Cardiac septum (tissue), 1 donor: Measurements from ENCODE around the gene SLC6A11. TPM values are rescaled to one million over a fixed set of nuclear protein-coding genes. Genes with fewer than 3 reads are reported as not detected.

Experiments used
- DNase-seq: peaks from one replicate; pipeline ENCODE4 v3.0.0-alpha.2; 2020; ENCODE audit warnings: low spot score
- intact Hi-C: fragments of 100-400 bp; cut with DNase I; formaldehyde crosslinking; loops from one replicate; pipeline ENCODE4 v1.14.0; 2022
- total RNA-seq: library from RNA; stranded (reverse); fragmentation: NEBNext Ultra II Directional; extraction: Animal tissue kit (Norgen Biotek cat#: 25700); gene quantifications from one replicate; pipeline ENCODE4 v1.2.1, GENCODE V29; 2021
- donor health status: DM: no; HTN: no; CAD: no.

The SLC6A11 gene
- total RNA-seq, 1 donor from 2014 or later = not detected

DNA sequence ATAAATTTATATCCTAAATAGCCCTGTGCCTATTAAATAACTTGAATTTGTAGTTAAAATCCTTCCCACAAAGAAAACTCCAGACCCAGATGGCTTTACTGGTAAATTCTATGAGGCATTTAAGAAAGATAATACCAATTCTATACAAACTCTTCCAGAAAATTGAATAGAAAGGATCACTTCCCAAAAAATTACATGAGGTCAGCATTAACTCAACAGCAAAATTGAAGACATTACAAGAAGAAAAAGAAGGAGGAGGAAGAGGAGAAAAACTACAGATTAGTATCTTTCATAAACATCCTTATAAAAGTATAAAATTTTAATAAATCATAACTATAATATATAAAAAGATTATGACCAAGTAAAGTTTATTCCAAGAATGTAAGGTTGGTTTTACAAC, 29.4 kb upstream of the SLC6A11 start:
- intact Hi-C loops = no loop called here
- no peak for DNase-seq

DNA sequence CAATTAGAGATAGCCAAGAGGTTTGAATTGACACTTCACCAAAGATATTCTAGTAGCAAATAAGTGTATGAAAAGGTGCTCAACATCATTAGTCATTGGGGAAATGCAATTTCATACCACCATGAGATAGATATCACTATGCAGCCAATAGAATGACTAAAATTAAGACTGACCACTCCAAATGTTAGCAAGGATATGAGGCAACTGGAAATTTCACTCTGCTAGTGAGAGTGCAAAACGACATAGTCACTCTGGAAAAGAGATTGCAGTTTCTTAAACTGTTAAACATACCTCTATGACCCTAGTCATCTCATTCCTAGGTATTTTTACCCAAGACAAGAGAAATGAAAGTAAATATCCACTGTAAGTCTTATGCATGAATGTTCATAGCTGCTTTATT, 27.6 kb upstream of the SLC6A11 start:
- DNase-seq = no peak
- intact Hi-C loops = no loop called here

DNA sequence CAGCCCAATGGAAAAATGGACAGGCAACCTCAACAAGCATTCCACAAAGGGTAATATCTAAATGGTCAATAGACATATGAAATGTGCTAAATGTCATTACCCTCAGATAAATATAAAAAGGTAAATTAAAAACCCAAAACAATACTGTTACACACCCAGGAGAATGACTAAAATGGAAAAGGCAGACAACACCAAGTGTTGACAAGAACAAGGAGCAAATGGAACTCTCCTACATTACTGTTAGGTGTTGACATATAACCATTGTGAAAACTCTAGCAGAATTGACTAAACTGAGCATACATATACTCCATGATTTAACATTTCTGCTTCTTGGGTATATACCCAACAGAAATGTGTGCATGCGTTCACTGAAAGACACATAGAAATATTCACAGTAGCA, 25.3 kb upstream of the SLC6A11 start:
- no peak for DNase-seq
- intact Hi-C loops = no loop called here

DNA sequence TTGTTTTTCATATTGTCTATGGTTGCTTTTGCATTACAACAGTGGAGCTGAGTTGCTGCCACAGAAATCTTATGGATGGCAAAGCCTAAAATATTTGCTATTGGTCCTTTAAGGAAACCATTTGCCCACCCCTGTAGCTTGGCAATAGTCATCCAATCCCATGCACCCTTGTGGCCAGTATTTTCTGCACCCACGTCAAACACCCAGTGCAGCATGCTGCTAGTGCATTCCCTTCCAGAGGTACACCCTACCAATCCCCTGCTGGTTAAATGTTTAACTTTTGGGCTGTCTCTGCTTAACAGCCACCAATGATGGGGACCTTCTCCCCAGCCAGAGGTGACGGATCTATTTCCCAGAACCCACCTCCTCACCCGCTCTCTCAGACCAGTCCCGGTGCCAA, 23.8 kb upstream of the SLC6A11 start:
- intact Hi-C loops = no loop called here
- no peak for DNase-seq

DNA sequence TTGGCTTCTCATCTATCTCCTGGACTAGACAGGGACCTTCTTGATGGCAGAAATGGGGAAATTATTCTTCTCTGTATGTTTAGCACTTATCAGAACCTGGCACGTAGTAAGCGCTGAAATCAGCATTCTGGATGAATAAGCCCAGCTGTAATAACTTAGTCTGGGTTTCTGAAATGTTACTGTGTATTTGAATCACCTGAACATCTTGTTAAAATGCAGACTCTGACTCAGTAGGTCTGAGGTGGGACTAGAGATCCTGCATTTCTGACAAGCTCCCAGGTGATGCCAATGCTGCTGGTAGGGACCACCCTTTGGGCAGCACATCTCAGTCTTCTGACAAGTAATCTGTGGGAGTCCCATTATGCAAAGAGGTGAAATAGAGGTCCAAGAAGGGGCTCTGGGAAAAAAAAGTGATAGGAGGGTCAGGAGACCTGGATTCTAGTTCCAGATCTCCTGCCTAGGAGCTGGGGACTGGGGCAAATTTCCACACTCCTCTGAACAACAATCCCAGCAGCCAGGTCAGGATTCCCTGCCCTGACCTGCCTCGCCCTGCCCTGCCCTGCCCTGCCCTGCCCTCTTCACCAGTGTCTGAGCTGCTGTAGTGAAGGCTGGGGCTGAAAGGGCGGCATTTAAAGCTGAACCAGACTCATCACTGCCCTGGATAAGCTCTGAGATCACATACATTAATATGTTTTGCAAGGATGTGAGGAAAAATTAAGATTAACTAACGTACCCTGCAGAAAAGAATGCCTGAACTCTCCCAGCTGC, 17.2 kb upstream of the SLC6A11 start:
- no peak for DNase-seq
- intact Hi-C loops = no loop called here

DNA sequence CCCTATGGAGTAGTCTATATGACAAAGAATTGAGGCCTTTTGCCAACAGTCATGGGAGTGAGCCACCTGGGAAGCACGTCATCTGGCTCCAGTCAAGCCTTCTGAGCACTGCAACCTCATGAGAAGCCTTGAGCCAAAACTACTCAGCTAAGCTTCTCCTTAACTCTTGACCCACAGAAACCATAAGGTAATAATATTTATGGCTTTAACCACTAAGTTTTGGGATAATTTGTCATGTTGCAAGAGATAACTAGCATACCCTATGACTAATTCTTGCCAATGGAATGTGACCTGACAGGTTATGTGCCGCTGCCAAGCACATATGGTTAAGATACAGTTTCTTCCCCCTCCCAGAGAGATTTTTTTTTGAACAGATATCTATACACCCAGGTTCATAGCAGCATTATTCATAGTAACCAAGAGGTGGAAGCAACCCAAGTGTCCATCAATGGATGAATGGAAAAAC, 11.8 kb upstream of the SLC6A11 start:
- intact Hi-C loops = no loop called here
- no peak for DNase-seq

DNA sequence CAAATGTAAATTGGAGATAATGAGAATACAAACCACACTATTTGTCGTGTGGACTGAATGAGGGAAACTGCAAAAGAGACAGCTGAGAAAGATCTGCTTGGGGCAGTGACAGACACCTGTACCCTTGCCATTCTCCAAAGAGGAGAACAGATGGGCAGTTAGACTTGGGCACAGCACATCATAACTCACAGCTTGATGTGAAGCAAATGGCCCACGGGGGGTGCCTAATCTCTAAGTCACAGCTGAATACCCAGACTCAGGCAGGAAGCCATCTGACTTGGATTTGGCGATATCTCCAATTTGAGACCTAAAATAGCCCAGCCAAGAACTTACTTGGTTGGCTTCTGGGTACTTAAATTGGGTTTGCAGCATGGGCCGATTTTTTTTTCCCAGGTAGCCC, 10.0 kb upstream of the SLC6A11 start:
- intact Hi-C loops = no loop called here
- no peak for DNase-seq

DNA sequence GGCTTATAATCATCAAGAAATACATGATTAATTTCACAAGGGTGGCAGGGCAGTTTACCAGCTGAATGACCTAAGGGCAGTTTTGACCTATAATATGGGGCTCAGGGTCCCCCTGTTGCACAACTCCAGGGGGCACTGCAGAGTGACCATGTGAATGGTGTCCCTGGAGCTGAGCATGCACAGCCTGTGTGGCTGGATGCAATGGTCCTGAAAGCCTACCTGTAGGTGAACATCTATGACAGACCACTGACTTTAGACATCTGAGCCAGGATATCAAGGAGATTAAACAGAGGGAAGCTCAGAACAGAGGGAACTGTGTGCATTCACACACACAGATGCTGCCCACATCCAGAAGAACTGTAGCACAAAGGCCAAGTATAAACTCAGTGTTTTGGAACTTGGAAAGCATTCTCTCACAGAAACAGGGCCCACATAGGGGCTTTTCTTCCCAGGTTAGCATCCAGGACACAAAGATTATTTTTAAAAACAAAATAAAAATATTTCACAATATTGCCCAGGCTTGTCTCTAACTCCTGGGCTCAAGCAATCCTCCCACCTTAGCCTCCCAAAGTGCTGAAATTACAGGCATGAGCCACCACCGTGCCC, 7.8 kb upstream of the SLC6A11 start:
- DNase-seq = no peak
- intact Hi-C loops = no loop called here

DNA sequence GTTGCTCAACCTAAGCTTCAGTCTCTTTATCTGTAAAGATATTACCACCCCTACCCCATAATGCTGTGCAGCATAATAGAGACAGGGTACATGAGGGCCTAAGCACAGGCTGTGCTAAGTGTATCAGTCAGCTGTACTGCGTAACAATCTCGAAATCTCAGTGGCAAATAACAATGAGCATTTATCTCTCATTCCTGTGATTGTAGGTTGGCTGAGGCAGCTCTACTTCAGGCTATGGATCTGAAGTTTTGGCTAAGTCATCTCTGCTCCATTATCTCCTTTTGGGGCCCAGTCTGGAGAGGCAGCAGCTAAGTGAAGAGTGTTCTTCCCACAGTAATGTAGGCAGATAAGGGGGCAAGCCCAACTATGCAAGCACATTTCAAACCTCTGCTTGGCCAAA, 7.1 kb upstream of the SLC6A11 start:
- intact Hi-C loops = no loop called here
- DNase-seq = no peak

DNA sequence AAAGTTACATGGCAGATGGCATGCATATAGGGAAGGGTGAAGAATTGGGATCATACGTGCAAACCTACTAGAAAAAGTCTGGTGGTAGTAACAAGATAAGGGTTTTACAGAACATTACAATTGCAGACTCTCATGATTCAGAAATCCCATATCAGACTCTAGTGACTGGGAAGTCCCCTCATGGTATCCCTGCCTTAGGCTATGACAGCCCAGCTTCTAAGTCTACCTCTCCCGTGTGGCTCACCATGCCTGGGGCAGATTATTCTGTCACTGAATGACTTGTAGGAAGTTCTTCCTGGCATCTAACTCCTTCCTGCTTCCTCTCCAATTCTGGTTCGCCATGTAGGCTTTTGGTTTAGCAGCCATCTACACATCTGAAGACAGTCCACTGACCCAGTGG, 5.7 kb upstream of the SLC6A11 start:
- intact Hi-C loops = no loop called here
- DNase-seq = no peak

DNA sequence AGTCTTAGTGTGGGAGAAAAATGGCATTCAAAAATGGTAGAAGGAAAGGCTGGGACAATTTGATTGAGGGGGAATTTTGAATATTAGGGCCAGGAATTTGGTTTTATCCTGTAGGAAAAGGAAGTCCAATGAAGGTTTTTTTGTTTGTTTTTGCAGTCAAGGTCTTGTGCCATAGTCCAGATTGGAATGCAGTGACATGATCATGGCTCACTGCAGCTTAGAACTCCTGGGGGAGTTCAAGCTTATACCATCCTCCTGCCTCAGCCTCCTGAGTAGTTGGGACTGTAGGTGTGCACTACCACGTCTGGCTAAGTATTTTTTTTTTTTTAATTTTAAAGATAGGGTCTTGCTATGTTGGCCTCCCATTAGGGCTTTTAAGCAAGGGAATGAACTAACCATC, 2.6 kb upstream of the SLC6A11 start:
- DNase-seq = no peak
- intact Hi-C loops = no loop called here

DNA sequence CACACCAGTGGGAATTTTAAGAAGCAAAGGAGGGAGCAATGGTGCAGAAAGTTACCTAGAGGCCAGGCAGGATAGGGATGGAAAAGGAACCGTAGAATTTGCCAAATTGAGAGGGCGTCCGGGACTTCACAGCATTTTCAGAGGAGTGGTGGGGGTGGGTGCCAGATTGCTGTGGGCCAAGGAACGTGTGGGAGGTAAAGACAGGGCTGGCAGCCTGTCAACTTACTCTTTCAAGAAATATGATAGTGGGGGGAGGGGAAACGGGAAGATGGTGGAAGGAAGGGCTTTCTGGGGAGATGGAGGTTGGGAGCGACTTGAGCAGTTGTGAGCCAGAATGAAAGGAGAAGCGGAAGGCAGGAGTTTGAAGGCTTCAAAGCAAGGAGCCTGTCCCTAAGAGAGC, 1.4 kb upstream of the SLC6A11 start:
- DNase-seq = no peak
- intact Hi-C loops = no loop called here

DNA sequence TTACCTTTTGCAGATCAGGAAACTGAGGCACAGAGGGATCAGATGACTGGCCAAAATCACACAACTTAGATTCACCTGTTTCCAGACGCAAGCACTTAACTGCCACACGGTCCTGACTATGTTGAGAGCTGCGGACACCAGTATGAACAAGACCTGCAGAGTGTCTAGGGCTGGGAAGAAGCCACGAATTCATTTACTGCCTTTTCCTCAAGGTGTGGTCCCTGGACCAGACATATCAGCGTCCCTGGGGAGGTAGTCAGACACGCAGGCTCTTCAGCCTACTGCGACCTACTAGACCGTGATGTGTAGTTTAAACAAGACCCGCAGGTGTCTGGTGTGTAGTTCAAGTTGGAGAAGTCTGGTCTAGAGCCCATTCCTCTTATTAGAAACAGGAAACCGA, 541 bp upstream of the SLC6A11 start:
- DNase-seq = no peak
- intact Hi-C loops = no loop called here

DNA sequence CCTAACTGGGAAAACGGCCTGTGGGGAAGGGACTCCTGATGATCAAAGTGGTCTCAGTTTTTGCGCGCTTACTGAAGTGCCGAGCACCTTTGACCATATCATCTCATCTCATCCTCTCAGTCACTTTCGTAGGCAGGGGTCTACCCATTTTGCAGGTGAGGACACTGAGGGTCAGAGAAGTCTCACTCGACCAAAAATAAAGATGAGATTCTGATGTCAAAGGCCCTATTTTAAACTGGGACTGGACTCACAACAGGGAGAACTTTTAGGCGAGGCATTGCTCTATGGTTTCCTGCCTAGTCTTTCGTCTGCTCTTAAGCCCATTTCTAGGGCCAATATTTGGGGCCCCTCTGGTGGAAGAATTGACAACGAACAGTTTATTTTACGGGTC, 830 bp downstream of the SLC6A11 start:
- intact Hi-C loops = no loop called here
- no peak for DNase-seq

DNA sequence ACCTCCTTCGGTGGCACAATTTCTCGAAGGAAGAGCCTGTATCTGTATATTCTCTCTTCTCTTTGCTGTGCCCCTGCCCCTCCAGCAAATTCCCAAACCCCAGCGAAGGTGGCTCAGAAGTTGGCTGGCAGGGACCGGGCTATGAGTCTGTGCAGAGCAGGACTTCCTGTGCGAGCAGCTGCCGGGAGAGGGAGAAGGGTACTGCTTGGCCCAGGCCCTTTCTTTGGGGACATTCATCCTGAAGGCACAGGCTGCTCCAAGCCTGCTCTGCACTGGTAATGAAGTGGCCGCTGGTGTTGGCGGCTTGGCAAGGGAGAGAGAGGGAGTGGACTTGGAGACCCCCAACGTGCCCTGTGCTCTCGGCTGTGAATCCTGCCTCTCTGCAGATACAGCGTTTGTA, 1.5 kb downstream of the SLC6A11 start:
- intact Hi-C loops = no loop called here
- DNase-seq = no peak

DNA sequence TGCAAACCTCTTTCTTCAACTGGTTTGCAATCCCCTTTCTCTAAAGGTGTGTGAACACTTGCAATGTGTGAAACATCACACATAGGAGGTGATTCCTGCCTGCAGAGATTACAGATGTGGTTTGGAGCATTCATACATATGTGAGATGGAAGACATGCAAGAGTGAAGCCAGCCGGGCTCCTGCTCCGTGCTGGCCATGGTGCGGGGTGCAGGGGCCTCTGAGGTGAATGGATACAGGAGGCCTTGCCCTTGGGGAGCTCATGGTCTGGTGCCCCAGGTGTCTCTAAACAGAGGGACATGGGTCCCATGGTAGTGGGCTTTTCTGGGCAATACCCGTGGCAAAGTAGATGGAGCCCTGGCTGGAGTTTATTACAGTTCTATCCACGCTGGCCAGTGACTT, 6.0 kb downstream of the SLC6A11 start:
- DNase-seq = no peak
- intact Hi-C loops = no loop called here

DNA sequence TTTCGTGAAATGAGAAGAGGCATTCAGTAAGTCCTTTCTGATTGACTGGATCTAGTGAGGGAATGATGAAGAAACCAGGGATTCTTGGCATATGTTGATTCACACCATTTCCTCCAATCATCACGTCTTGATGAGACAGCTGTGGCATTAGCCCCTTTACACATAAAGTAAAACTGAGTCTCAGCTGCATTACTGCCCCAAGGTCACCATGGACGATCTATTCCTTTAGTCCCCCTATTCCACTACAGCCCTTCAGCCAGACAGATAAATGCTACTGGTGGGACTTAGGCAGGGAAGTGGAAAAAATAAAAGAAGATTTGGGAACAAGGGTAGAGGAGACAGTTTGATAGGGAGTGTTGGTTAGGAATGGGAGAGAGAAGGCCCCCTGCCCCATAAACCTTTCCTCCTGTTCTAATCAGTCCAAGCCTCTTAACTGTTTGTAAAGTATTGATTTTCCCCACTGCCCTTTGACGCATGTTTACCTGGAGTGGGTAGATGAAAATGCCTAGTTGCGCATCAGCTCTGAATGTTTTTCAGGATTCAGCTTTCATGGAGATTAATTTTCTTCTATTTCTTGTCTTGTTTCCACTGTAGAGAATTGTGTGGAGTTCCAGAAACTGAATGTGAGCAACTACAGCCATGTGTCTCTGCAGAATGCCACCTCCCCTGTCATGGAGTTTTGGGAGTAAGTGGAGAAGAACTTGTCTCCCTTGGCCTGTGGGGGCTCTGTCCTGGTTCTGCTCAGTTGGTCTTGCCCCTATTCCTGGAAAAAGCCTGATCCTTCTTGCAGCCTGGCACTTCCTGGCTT, 6.9 kb downstream of the SLC6A11 start:
- intact Hi-C loops = no loop called here

DNA sequence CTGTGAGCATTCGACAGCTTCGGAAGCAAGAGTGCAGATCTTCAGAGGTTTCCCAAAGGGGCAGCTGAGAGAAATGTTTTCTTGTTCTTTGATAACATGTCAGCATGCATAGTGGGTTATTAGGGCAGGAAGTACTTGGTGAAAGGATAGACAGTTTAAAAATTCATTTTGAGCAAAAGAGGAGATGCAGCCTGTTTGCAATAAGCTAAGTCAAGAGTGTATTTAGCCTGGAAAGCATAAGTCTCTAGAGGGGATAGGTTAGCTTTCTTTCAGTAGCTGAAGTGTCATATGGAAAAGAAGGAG, 7.4 kb downstream of the SLC6A11 start:
- intact Hi-C loops = no loop called here
- DNase-seq = no peak

More for the DNA sequence above, 6.9 kb downstream of the SLC6A11 start:
- no peak for DNase-seq

DNA sequence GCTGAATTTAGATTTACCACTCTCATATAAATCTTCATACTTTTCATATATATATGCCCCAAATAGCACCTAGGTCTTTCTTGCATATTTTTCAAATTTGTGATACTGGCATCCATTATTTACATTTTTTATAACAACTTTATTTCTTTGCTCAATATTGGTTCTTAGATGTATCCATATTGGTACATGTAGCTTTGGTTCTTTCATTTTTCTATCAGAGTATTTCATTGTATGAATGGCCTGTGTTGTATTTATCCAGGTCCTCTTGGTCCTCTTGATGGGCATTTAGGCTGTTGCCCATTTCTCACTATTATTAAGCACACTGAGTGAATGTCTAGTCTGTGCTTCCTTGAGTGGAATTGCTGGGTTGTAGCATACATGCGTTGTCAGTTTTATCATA, 8.4 kb downstream of the SLC6A11 start:
- intact Hi-C loops = no loop called here

DNA sequence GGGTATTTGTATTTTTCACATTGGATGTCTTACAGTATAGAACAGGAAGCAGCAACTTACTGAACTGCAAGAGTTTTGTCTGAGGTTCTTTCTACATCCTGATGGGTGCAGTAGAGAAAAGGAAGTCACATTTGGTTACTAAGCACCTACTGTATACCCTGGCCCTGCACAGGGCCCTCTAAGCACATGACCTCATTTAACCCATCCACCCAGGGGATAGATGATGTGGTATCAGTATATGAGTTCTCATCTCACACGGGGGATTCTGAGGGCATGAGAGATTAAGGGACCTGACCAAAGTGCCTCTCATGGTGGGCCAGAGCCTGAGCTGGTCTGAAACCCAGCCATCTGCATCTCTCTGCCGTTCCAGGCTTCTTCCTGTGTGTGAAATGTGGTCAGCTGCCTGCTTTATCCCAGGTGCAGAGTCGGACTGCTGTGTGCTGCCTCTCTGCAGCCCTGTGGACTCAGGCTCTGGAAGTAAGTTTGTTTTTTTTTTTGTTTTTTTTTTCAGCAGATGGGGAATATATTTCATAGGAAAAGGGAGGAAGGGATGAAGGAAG, 17.9 kb downstream of the SLC6A11 start:
- no peak for DNase-seq
- intact Hi-C loops = no loop called here

More for the DNA sequence above, 8.4 kb downstream of the SLC6A11 start:
- no peak for DNase-seq

DNA sequence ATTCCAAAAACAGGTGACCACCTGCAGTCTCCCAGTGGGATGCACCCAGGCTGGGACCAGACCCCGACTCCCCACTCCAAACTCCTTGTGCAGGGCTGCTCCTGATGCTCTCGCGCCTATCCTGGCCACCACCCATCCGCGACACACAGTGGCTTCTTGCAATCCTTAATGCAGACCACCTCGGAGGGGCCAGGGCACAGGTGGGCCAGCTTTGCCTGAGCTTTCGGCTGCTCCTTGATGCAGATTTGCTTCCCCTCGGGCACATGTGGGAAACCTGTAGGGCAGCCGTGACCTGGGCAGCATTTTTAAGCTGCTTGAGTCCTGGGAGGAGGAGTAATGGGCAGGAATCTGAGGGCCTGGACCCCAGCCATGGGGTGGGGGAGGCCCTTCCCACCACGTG, 18.9 kb downstream of the SLC6A11 start:
- DNase-seq = no peak
- intact Hi-C loops = no loop called here
